Suprapubic skin (tissue), 4 donors: Measurements from ENCODE around the gene AMOTL1. TPM values are rescaled to one million over a fixed set of nuclear protein-coding genes. Genes with fewer than 3 reads are reported as not detected.
"Not testable (repeated sequence)": the region's sequence is repeated elsewhere in the genome, so short reads cannot be mapped to it uniquely, and the experiment has no call there.

Experiments
- DNase-seq, 2 donors: peaks; one replicate each; pipeline ENCODE4 v3.0.0-alpha.2; 2019; ENCODE audit warnings: low spot score in 2 of 2
- H3K27ac ChIP-seq: fragments of 200-600 bp; sonication (generic); one replicate; pipeline ENCODE4 v1.5.1; 2019
- H3K27me3 ChIP-seq: fragments of 200-600 bp; sonication (generic); one replicate; pipeline ENCODE4 v1.5.1; 2019
- H3K36me3 ChIP-seq: fragments of 200-600 bp; sonication (generic); one replicate; pipeline ENCODE4 v1.5.1; 2019
- H3K4me1 ChIP-seq: fragments of 200-600 bp; sonication (generic); one replicate; pipeline ENCODE4 v1.5.1; 2019
- H3K4me3 ChIP-seq: fragments of 200-600 bp; sonication (generic); one replicate; pipeline ENCODE4 v1.5.1; 2019; ENCODE audit warnings: mild to moderate bottlenecking
- H3K9me3 ChIP-seq: fragments of 200-600 bp; sonication (generic); one replicate; pipeline ENCODE4 v1.5.1; 2019
- CTCF ChIP-seq, 2 donors: fragments of 200-600 bp in 1 of 2; fragments of 450-650 bp in 1 of 2; sonication (generic) in 1 of 2; IDR thresholded peaks; one replicate each; pipeline ENCODE4 v1.5.1; 2016 to 2019; ENCODE audit warnings: antibody characterized with exemption in 2 of 2, mild to moderate bottlenecking in 1 of 2, moderate library complexity in 1 of 2
- EP300 ChIP-seq: sonication (generic); formaldehyde crosslinking; IDR thresholded peaks from one replicate; pipeline ENCODE4 v1.6.1; 2017; ENCODE audit warnings: antibody characterized with exemption
- POLR2A ChIP-seq, 2 donors: fragments of 450-650 bp; IDR thresholded peaks; one replicate each; pipeline ENCODE4 v1.6.1; 2017; ENCODE audit warnings: antibody characterized with exemption in 2 of 2, mild to moderate bottlenecking in 2 of 2, moderate library complexity in 2 of 2
- POLR2AphosphoS5 ChIP-seq, 3 donors: sonication (generic); formaldehyde crosslinking; IDR thresholded peaks; one replicate each; pipeline ENCODE4 v1.6.1; 2017; ENCODE audit warnings: antibody characterized with exemption in 3 of 3
- WGBS: methylation state at CpG from one replicate; pipeline ENCODE4 v1.1.5; 2018; 5-methylcytosine and 5-hydroxymethylcytosine counted together
- total RNA-seq, 4 donors: library from RNA; depleted of rRNA; stranded (reverse); fragments of >200 nt; gene quantifications; one replicate each; pipeline ENCODE4 v1.1.0, GENCODE V29; 2016

The AMOTL1 gene
- total RNA-seq, 4 donors from 2014 or later = 69.7 to 86.9 (median 79.4) TPM

GRCh38 chr11:94790197-94790596 lies 22.0 kb downstream of the AMOTL1 start:
- peaks cover 84% of the 10 kb centered on the region for H3K4me1 ChIP-seq
- no peaks in the 10 kb centered on the region for H3K27me3 ChIP-seq
- DNase-seq = no peak
- no peak overlapping the region for H3K4me3 ChIP-seq
- TF ChIP-seq CTCF (IDR thresholded peaks at IDR 0.05) = no peak
- no peak for TF ChIP-seq POLR2AphosphoS5 (IDR thresholded peaks at IDR 0.05)
- TF ChIP-seq EP300 = no peak
- no peak for TF ChIP-seq POLR2A (IDR thresholded peaks at IDR 0.05)
- WGBS = 94% methylated on average over 3 of the region's 3 CpGs
- H3K9me3 ChIP-seq = no peaks in the 10 kb centered on the region
- no peak overlapping the region for H3K27ac ChIP-seq
- H3K36me3 ChIP-seq = no peaks in the 10 kb centered on the region

GRCh38 chr11:94790661-94791180 lies 22.6 kb downstream of the AMOTL1 start:
- Histone ChIP-seq H3K4me3 (no peak overlapping the region), H3K27ac (no peak overlapping the region), H3K27me3 (no peaks in the 10 kb centered on the region), H3K9me3 (no peaks in the 10 kb centered on the region), H3K36me3 (no peaks in the 10 kb centered on the region), H3K4me1 (peaks cover 84% of the 10 kb centered on the region)
- no peak for TF ChIP-seq POLR2AphosphoS5 (IDR thresholded peaks at IDR 0.05)
- no peak for TF ChIP-seq EP300
- TF ChIP-seq POLR2A (IDR thresholded peaks at IDR 0.05) = no peak
- TF ChIP-seq CTCF (IDR thresholded peaks at IDR 0.05) = no peak
- WGBS = 58% methylated on average over 6 of the region's 6 CpGs
- DNase-seq = no peak

DNA sequence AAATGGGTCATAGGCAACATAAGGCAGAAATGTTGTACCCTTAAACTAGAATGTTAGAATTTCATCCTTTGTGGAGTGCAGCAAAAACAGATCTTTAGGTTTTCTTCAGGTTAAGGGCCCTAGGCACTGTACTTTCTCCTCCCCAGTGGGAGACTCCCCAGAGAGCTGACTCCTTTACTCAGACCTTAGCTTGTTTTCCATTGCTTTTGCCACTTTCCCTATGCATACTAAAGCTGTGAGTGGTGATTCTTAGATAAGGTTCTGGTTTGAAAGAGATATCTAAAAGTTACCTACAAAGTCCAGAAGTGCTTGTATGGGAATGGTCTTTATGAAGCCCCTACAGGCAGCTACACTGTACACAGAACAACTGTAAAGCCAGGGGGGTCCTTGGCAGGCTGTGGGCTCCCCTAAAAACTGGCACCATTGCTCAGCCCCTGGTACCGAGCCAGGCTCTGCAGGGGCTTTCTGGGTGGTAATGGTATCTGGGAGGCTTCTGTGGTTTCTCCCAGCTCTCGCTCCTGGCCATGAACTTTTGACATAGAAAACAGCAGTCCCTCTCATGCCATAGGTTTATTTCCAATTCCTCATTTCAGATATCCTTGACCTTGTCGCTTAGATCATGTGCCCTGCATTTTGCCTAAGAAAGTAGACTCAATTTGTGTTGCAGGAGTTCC lies 23.2 kb downstream of the AMOTL1 start:
- Histone ChIP-seq H3K4me1 (peaks cover 78% of the 10 kb centered on the region), H3K27ac (peak overlapping the region; percentile 34), H3K9me3 (no peaks in the 10 kb centered on the region), H3K4me3 (no peak overlapping the region), H3K27me3 (no peaks in the 10 kb centered on the region), H3K36me3 (no peaks in the 10 kb centered on the region)
- TF ChIP-seq POLR2A (IDR thresholded peaks at IDR 0.05) (no peak), POLR2AphosphoS5 (IDR thresholded peaks at IDR 0.05) (no peak), CTCF (IDR thresholded peaks at IDR 0.05) (no peak), EP300 (no peak)
- DNase-seq = no peak
- WGBS = 81% methylated on average over 3 of the region's 3 CpGs

DNA sequence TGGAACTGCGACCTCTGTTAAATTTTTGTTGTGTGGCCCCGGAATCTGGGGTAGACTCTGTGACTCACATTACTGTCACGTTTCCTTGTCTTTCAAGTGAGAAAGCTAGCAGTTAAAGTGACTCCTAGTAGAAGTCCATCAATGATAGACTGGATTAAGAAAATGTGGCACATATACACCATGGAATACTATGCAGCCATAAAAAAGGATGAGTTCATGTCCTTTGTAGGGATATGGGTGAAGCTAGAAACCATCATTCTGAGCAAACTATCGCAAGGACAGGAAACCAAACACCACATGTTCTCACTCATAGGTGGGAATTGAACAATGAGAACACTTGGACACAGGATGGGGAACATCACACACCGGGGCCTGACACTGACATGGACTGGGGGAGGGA lies 23.8 kb downstream of the AMOTL1 start:
- H3K36me3 ChIP-seq, H3K27ac ChIP-seq, H3K4me3 ChIP-seq, H3K9me3 ChIP-seq, DNase-seq, H3K27me3 ChIP-seq: not testable (repeated sequence)
- H3K4me1 ChIP-seq = peaks cover 72% of the 10 kb centered on the region
- 98% methylated on average over 5 of the region's 5 CpGs for WGBS

DNA sequence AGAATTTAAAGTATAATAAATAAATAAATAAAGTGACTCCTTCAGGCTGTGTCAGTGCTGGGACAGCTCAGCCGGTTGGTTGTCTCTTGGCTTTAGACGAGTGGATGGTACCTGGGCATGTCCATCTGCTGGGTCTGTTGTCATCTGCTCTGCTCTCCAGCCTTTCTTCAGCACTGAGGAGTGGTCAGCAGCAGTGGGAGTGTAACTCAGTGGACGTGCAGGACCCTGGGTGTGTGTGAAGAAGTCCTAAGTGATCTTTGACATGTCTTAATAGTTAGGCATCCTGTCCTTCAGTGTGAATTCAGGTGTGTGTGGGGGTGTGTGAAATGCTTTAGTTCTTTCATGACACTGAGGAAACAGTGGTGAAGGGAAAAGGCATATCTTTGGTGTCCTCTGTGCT lies 24.3 kb downstream of the AMOTL1 start:
- no peak overlapping the region for H3K27ac ChIP-seq
- WGBS = 88% methylated on average over 3 of the region's 3 CpGs
- peaks cover 69% of the 10 kb centered on the region for H3K4me1 ChIP-seq

More for the DNA sequence above, 24.3 kb downstream of the AMOTL1 start:
- DNase-seq = no peak
- no peaks in the 10 kb centered on the region for H3K36me3 ChIP-seq
- TF ChIP-seq POLR2A (IDR thresholded peaks at IDR 0.05) (no peak), EP300 (no peak), POLR2AphosphoS5 (IDR thresholded peaks at IDR 0.05) (no peak), CTCF (IDR thresholded peaks at IDR 0.05) (no peak)
- no peak overlapping the region for H3K4me3 ChIP-seq
- H3K27me3 ChIP-seq = no peaks in the 10 kb centered on the region
- no peaks in the 10 kb centered on the region for H3K9me3 ChIP-seq
